CD4-positive, alpha-beta memory T cell (primary cell): Measurements from ENCODE around the gene ITPR2. TPM values are rescaled to one million over a fixed set of nuclear protein-coding genes. Genes with fewer than 3 reads are reported as not detected.

Source experiments
- CTCF ChIA-PET: fragments of 350-600 bp; sonication (Branson Sonifier 250); formaldehyde crosslinking; loops from one replicate; lab custom pipeline; 2021; ENCODE audit warnings: inconsistent platforms; ENCODE audit not compliant: partially characterized antibody; lab: Charles Lee
- POLR2A ChIA-PET: fragments of 350-600 bp; sonication (Branson Sonifier 250); formaldehyde crosslinking; loops from one replicate; lab custom pipeline; 2021; ENCODE audit not compliant: partially characterized antibody; lab: Charles Lee
- DNase-seq, 5 donors: peaks; one replicate each; pipeline versions ENCODE4 v3.0.0 to v3.0.0-alpha.2; 2020 to 2022; ENCODE audit warnings: mixed read lengths in 1 of 5
- H3K27ac ChIP-seq: one replicate; pipeline ENCODE4 v1.7.0; 2013; ENCODE audit warnings: low read depth, low read length
- H3K27me3 ChIP-seq: 2 replicates; pipeline ENCODE4 v1.7.0; 2013; ENCODE audit warnings: mild to moderate bottlenecking, low read length, moderate library complexity; ENCODE audit not compliant: insufficient read depth
- H3K36me3 ChIP-seq: 2 replicates; pipeline ENCODE4 v1.7.0; 2013; ENCODE audit warnings: mild to moderate bottlenecking, low read length, moderate library complexity; ENCODE audit not compliant: insufficient read depth
- H3K4me1 ChIP-seq: 2 replicates; pipeline ENCODE4 v1.7.0; 2013; ENCODE audit warnings: mild to moderate bottlenecking, low read length, moderate library complexity; ENCODE audit not compliant: insufficient read depth
- H3K4me3 ChIP-seq, 2 donors: one replicate each; pipeline ENCODE4 v1.7.0; 2013; ENCODE audit warnings: low read length in 2 of 2, mild to moderate bottlenecking in 1 of 2
- H3K9me3 ChIP-seq, 2 donors: one replicate each; pipeline ENCODE4 v1.7.0; 2013; ENCODE audit warnings: low read length in 2 of 2, control low read depth in 1 of 2; ENCODE audit not compliant: control insufficient read depth in 1 of 2
- H3K27ac Mint-ChIP-seq, 7 donors: one replicate each; pipeline ENCODE4 v1.8.0; 2020 to 2021; ENCODE audit warnings: mixed read lengths in 7 of 7, mild to moderate bottlenecking in 6 of 7, inconsistent platforms in 3 of 7, moderate library complexity in 3 of 7
- H3K27me3 Mint-ChIP-seq, 2 donors: one replicate each; pipeline ENCODE4 v1.8.0; 2020 to 2021; ENCODE audit warnings: mixed read lengths in 2 of 2
- H3K36me3 Mint-ChIP-seq, 2 donors: one replicate each; pipeline ENCODE4 v1.8.0; 2020 to 2021; ENCODE audit warnings: mixed read lengths in 2 of 2, inconsistent platforms in 1 of 2, mild to moderate bottlenecking in 1 of 2
- H3K4me1 Mint-ChIP-seq, 4 donors: one replicate each; pipeline ENCODE4 v1.8.0; 2020 to 2021; ENCODE audit warnings: mixed read lengths in 4 of 4, mild to moderate bottlenecking in 1 of 4
- H3K4me3 Mint-ChIP-seq, 8 donors: one replicate each; pipeline ENCODE4 v1.8.0; 2020 to 2021; ENCODE audit warnings: mixed read lengths in 8 of 8, mild to moderate bottlenecking in 7 of 8, moderate library complexity in 6 of 8, inconsistent platforms in 3 of 8
- H3K9me3 Mint-ChIP-seq, 8 donors: one replicate each; pipeline ENCODE4 v1.8.0; 2020 to 2021; ENCODE audit warnings: mixed read lengths in 8 of 8, mild to moderate bottlenecking in 5 of 8, inconsistent platforms in 3 of 8, moderate library complexity in 1 of 8
- intact Hi-C: fragments of 100-400 bp; cut with micrococcal nuclease; formaldehyde crosslinking; loops from one replicate; pipeline ENCODE4 v1.15.1; 2023
- polyA plus RNA-seq, 2 donors: library from polyadenylated mRNA; unstranded; fragments of 300-500 nt; fragmentation: Illumina TruSeq; gene quantifications; one replicate each; pipeline ENCODE4 v1.2.3, GENCODE V29; 2021
- total RNA-seq, 2 experiments: library from RNA; stranded (reverse); gene quantifications; one replicate each; pipeline ENCODE4 v1.2.3, GENCODE V29; 2021

The ITPR2 gene
- total and polyA plus RNA-seq, 4 experiments from 2014 or later, result 4.7 to 55.6 (median 34.1) TPM

DNA sequence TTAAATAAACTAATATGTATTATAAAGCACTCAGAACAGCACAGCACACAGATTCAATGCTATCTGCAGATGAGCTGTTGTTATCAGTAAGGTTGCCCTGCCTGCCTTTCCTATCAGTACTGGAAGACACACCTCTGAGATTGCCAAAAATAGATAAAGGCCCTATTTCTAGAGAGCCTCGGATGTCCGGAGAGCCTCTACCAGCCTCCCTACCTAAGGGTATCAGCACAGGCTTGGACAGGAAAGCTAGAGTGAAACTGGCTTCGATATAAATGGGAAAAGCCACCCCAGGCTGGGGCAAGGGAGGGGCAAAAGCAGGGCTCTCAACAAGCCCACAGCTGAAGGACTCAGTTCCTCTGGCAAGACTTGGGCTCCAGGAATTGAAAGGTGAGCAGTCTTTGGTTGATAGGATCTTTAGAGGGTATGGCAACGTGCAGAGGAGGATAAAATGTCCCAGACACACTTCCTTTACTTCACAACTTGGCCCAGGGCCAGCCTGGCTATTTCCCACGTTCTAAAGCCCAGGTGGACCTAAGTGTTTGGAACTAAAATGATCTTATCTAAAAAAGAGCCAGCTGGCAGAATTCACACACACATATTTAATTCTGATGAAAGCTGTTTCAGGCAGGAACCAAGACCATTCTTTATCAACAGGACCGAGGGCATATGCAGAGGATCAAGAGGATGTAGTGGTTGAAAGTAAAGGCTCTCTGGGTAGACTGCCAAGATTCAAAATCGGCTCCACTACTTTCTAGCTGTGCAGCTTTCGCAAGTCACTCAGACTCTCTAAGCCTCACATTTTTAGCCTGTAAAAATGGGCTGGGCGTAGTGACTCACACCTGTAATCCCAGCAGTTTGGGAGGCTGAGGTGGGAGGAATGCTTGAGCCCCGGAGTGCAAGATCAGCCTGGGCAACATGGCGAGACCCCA lies 37.8 kb upstream of the ITPR2 start:
- H3K9me3 Mint-ChIP-seq, result no peaks in the 10 kb centered on the region
- POLR2A ChIA-PET, result no interaction called here
- no peak overlapping the region for H3K4me3 Mint-ChIP-seq
- peaks cover 0 to 5% of the 10 kb centered on the region in 2 donors for H3K27me3 Mint-ChIP-seq
- Histone ChIP-seq H3K4me3 (no peak overlapping the region), H3K27me3 (no peaks in the 10 kb centered on the region), H3K27ac (no peak overlapping the region), H3K36me3 (no peaks in the 10 kb centered on the region), H3K9me3 (no peaks in the 10 kb centered on the region), H3K4me1 (peaks cover 5% of the 10 kb centered on the region)
- H3K4me1 Mint-ChIP-seq, result peaks cover 6 to 16% (median 11%) of the 10 kb centered on the region in 4 donors
- DNase-seq, result no peak
- intact Hi-C loops, result no loop called here
- peak overlapping the region in 1 of 7 donors; percentile 61 for H3K27ac Mint-ChIP-seq
- CTCF ChIA-PET, result interaction anchor here (0.8 to 1.0 kb wide), 2 partner anchors 9 to 15 kb away, joined by 3 to 6 read pairs; no protein-coding TSS in a partner anchor
- no peaks in the 10 kb centered on the region for H3K36me3 Mint-ChIP-seq

DNA sequence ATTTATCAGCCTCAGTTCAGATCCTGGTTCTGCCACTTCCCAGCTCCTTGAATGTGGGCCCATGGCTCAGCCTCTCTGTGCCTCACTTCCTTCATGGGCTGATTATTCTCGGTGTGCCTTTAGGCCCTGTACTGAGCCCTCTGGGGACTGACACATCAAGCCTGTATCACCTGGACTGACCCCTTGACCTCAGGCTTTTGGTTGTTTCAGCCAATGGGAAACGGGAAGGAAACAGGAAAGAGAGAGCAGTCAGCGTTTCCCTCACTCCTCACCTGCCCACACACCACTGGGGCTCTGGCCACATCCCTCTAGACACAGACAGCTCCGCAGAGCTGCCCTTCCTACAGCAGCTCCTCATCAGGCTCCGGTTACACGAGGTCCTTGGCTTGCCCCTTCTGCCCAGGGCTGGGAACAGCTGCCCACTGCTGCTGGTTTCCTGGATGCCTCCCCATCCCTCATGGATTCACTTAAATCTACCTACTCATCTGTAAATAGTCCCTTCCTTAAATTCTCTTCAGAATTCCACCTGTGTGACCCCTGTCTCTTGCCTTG lies 37.0 kb upstream of the ITPR2 start:
- H3K36me3 ChIP-seq, result no peaks in the 10 kb centered on the region
- ChIA-PET POLR2A (no interaction called here), CTCF (interaction anchor here (1.0 kb wide), 1 partner anchor 16 kb away, joined by 6 read pairs; no protein-coding TSS in a partner anchor)
- Mint-ChIP-seq H3K9me3 (no peaks in the 10 kb centered on the region), H3K4me3 (no peak overlapping the region), H3K36me3 (no peaks in the 10 kb centered on the region), H3K27ac (no peak overlapping the region), H3K27me3 (peaks cover 0 to 5% of the 10 kb centered on the region in 2 donors), H3K4me1 (peaks cover 6 to 16% (median 11%) of the 10 kb centered on the region in 4 donors)
- no peak for DNase-seq
- intact Hi-C loops, result no loop called here
- H3K27ac ChIP-seq, result no peak overlapping the region
- no peak overlapping the region for H3K4me3 ChIP-seq
- H3K9me3 ChIP-seq, result no peaks in the 10 kb centered on the region
- H3K4me1 ChIP-seq, result peaks cover 5% of the 10 kb centered on the region
- H3K27me3 ChIP-seq, result no peaks in the 10 kb centered on the region

DNA sequence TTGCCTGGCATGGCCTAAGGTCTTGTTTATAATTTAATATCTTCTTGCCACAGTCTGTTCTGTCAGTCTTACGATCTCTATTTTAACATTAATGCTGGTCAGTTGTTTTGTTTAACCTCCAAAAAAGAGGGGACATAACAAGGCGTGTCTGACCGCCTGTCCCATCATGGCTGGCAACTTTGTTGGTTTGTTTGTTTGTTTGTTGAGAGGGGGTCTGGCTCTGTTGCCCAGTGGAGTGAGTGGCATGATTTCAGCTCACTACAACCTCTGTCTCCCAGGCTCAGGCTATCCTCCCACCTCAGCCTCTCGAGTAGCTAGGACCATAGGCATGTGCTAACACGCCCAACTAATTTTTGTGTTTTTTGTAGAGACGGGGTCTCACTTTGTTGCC lies 36.1 kb upstream of the ITPR2 start:
- Mint-ChIP-seq H3K4me3 (no peak overlapping the region), H3K9me3 (no peaks in the 10 kb centered on the region), H3K27ac (no peak overlapping the region), H3K36me3 (no peaks in the 10 kb centered on the region), H3K4me1 (peaks cover 6 to 16% (median 11%) of the 10 kb centered on the region in 4 donors), H3K27me3 (peaks cover 0 to 5% of the 10 kb centered on the region in 2 donors)
- intact Hi-C loops, result no loop called here
- Histone ChIP-seq H3K4me1 (peaks cover 5% of the 10 kb centered on the region), H3K27me3 (no peaks in the 10 kb centered on the region), H3K9me3 (no peaks in the 10 kb centered on the region), H3K27ac (no peak overlapping the region), H3K36me3 (no peaks in the 10 kb centered on the region), H3K4me3 (no peak overlapping the region)
- CTCF ChIA-PET, result interaction anchor here (0.6 to 1.2 kb wide), 2 partner anchors 11 to 16 kb away, joined by 3 to 6 read pairs; no protein-coding TSS in a partner anchor
- POLR2A ChIA-PET, result no interaction called here
- no peak for DNase-seq

DNA sequence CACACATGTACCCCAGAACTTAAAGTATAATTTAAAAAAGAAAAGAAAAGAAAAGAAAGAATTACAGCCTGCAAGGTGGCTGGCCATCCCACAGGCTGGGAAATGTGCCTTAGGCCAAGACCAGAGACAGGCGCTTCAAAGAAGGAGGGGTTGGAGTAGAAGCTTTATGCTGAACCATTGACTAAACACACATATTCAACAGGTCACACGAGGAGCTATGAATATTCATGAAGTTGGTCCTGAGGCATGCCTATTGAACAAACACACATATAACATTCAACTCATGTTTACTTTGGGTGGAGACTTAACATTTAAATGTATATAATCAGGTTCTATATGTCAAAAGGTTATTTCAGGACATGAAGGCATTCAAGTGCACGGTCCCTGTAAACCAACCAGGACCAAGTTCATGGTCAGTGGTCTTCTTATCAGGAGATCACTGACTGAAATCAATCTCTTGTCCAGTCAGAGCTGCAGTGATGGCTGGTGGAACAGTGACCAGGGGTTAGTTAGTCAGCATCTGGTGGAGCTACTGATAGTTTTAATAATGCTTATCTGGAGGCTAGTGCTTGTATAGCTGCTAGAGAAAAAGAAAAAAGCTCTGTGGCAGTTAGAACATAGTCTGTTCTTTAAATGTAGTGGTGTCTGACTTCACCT lies 35.6 kb upstream of the ITPR2 start:
- DNase-seq, result no peak
- CTCF ChIA-PET, result interaction anchor here (0.6 to 1.2 kb wide), 2 partner anchors 11 to 17 kb away, joined by 3 to 6 read pairs; no protein-coding TSS in a partner anchor
- Mint-ChIP-seq H3K27ac (no peak overlapping the region), H3K9me3 (no peaks in the 10 kb centered on the region), H3K27me3 (peaks cover 0 to 5% of the 10 kb centered on the region in 2 donors), H3K36me3 (no peaks in the 10 kb centered on the region), H3K4me1 (peaks cover 6 to 16% (median 11%) of the 10 kb centered on the region in 4 donors), H3K4me3 (no peak overlapping the region)
- H3K27ac ChIP-seq, result no peak overlapping the region
- H3K4me3 ChIP-seq, result no peak overlapping the region
- no peaks in the 10 kb centered on the region for H3K9me3 ChIP-seq
- intact Hi-C loops, result no loop called here
- H3K27me3 ChIP-seq, result no peaks in the 10 kb centered on the region
- POLR2A ChIA-PET, result no interaction called here
- peaks cover 5% of the 10 kb centered on the region for H3K4me1 ChIP-seq
- no peaks in the 10 kb centered on the region for H3K36me3 ChIP-seq

DNA sequence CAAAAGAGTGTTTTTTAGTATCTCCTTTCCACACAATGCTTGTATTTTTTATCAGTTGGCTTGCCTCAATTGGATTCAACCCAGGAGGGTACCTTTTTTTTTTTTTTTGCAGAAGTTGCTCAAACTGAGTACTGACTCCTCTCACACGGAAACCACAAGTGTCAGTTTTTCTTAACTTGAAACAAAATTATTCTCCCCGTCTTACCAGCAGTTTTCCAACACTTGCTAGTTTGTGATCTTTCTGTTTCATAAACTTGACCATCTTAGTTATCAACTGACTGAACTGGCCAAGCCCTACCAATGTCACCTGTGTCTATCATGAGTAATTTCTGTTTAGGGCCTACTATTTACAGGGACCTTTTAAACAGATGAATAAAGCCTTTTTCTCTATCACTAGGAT lies 34.1 kb upstream of the ITPR2 start:
- Mint-ChIP-seq H3K4me1 (peaks cover 6 to 16% (median 11%) of the 10 kb centered on the region in 4 donors), H3K27ac (peak overlapping the region in 1 of 7 donors; percentile 38), H3K27me3 (peaks cover 0 to 7% of the 10 kb centered on the region in 2 donors), H3K4me3 (peak overlapping the region in 2 of 8 donors; percentile 8 to 63), H3K9me3 (no peaks in the 10 kb centered on the region), H3K36me3 (no peaks in the 10 kb centered on the region)
- H3K4me1 ChIP-seq, result peaks cover 5% of the 10 kb centered on the region
- no peaks in the 10 kb centered on the region for H3K27me3 ChIP-seq
- no peaks in the 10 kb centered on the region for H3K9me3 ChIP-seq
- ChIA-PET CTCF (interaction anchor here (0.7 to 2.5 kb wide), 7 partner anchors 9 to 953 kb away, joined by 3 to 10 read pairs (median 5); partner anchors contain the start of gene ITPR2), POLR2A (no interaction called here)
- H3K27ac ChIP-seq, result no peak overlapping the region
- intact Hi-C loops, result no loop called here
- H3K36me3 ChIP-seq, result no peaks in the 10 kb centered on the region
- DNase-seq, result no peak
- H3K4me3 ChIP-seq, result no peak overlapping the region

DNA sequence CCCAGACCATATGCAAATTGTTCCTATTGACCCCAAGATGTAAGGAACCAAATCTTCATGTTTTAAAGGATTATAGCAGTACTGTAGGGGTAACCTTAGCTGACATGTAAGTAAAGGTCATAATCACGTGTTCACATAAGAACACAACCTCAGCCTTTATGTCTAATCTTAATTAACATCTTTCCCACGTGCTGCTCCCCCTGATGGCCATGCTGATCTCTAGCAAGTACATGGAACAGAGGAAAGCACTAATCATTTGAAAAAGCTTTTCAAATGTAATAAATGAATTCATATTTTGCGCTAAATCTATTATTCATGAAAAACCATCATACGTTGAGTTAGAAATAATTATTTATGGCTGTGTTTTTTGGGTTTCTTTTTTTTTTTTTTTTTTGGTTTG lies 30.5 kb upstream of the ITPR2 start:
- H3K4me1 Mint-ChIP-seq, result peaks cover 6 to 13% (median 10%) of the 10 kb centered on the region in 4 donors
- POLR2A ChIA-PET, result no interaction called here
- no peaks in the 10 kb centered on the region for H3K9me3 Mint-ChIP-seq

More for the DNA sequence above, 30.5 kb upstream of the ITPR2 start:
- Histone ChIP-seq H3K4me1 (peaks cover 5% of the 10 kb centered on the region), H3K27ac (no peak overlapping the region), H3K36me3 (no peaks in the 10 kb centered on the region), H3K9me3 (no peaks in the 10 kb centered on the region), H3K27me3 (no peaks in the 10 kb centered on the region), H3K4me3 (no peak overlapping the region)
- no peak for DNase-seq
- Mint-ChIP-seq H3K27ac (no peak overlapping the region), H3K4me3 (no peak overlapping the region), H3K36me3 (no peaks in the 10 kb centered on the region), H3K27me3 (peaks cover 1 to 8% of the 10 kb centered on the region in 2 donors)
- intact Hi-C loops, result no loop called here
- CTCF ChIA-PET, result interaction anchor here (1.0 to 2.6 kb wide), 2 partner anchors 9 to 22 kb away, joined by 3 to 9 read pairs; no protein-coding TSS in a partner anchor
